ES-I3 (cell line): ENCODE measurements around the gene UBE2B.
"Not testable (repeated sequence)": the region's sequence is repeated elsewhere in the genome, so short reads cannot be mapped to it uniquely, and the experiment has no call there.

Source experiments
- H3K36me3 ChIP-seq: 2 replicates; pipeline ENCODE4 v1.6.1; 2013; ENCODE audit warnings: mild to moderate bottlenecking, low read length, control low read depth, moderate library complexity; ENCODE audit not compliant: insufficient read depth
- H3K4me1 ChIP-seq: 2 replicates; pipeline ENCODE4 v1.6.1; 2013; ENCODE audit warnings: mild to moderate bottlenecking, control low read depth, low read length; ENCODE audit not compliant: insufficient read depth
- H3K9ac ChIP-seq: 2 replicates; pipeline ENCODE4 v1.6.1; 2013; ENCODE audit warnings: low read depth, mild to moderate bottlenecking, low read length, moderate library complexity
- H3K9me3 ChIP-seq: 2 replicates; pipeline ENCODE4 v1.6.1; 2013; ENCODE audit warnings: mild to moderate bottlenecking, low read length, moderate library complexity; ENCODE audit not compliant: control insufficient read depth, insufficient read depth

The UBE2B gene

DNA sequence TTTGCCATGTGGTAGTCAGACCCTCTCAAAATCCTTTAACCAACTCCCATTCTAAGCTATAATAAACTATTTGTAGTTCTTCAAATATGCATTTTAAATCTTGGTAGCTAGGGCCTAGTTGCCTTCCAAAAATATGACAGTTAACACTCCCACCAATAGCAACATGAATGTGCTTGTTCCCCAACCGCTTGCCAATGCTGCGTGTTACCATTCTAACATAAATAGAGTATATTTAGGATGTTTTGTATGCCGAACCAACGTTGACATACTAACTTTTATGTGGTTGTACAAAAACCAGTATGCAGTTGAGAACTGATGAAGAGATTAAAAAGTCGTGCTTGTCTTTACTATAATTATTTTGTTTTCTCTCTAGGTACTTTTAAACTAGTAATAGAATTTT, 9.0 kb downstream of the UBE2B start:
- peaks cover 25% of the 10 kb centered on the region for H3K36me3 ChIP-seq
- H3K4me1 ChIP-seq: no peaks in the 10 kb centered on the region
- H3K9me3 ChIP-seq: no peaks in the 10 kb centered on the region

DNA sequence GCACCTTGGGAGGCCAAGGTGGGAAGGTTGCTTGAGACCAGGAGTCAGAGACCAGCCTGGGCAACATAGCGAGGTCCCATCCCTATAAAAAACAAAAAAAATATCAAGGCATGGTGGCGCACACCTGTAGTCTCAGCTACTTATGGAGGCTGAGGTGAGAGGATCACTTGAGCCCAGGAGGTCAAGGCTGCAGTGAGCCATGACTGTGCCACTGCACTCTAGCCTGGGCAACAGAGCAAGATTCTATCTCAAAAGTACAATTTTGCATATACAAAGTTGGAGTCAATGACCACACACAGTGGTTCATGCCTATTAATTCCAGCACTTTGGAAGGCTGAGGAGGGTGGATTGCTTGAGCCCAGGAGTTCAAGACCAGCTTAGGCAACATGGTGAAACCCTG, 10.8 kb downstream of the UBE2B start:
- H3K9me3 ChIP-seq, H3K9ac ChIP-seq, H3K4me1 ChIP-seq: not testable (repeated sequence)
- peaks cover 25% of the 10 kb centered on the region for H3K36me3 ChIP-seq

More for the DNA sequence above, 9.0 kb downstream of the UBE2B start:
- H3K9ac ChIP-seq: no peak overlapping the region

DNA sequence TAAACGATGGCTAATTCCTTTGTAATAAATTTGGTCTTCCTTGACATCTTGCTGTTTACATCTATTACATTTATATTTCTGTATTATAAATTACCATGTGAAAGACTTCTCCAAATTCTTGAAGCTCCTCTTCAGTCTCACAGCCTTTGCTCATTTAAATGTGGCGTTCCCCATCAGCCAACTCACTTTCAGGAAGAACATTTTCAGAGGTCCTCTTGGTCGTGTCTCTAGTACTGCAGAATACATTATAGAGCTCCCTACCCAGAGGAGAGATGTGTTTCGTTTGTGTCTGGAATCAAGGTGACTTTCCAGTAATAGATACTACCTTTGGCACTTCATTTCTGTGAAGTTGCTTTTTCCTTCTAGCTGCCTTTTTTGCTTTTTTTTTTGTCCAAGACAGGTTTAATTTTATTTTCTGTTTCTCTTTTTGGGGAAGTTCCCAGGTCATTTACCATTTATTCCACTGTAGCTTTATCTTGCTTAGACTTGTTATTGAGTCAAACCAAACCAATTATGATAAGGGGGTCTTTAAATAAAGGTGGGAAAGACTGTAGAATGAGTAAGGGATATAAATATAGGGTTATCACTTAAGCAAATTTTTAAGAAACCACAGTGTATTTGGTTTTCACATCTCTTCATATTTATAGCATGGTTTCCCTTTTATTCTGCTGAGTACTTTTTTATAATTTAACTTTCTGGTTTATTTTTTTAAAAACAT, 12.8 kb downstream of the UBE2B start:
- Histone ChIP-seq H3K9ac (no peak overlapping the region), H3K4me1 (no peaks in the 10 kb centered on the region), H3K9me3 (no peaks in the 10 kb centered on the region), H3K36me3 (peaks cover 38% of the 10 kb centered on the region)

DNA sequence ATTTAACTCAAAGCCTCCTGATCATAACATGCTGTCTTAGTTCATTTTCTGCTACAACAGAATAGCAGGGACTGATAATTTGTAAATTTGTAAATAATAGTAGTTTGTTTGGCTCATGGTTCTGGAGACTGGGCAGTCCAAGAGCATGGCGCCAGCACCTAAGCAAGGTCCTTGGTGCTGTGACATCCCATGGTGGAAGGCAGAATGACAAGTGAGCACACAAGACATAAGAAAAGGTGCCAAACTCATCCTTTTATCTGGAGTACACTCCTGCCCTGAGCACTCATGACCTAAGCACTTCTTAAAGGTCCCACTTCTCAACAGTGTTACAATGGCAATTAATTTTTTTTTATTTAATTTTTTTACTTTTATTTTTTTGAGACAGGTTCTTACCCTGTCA, 16.1 kb downstream of the UBE2B start:
- Histone ChIP-seq H3K9ac (no peak overlapping the region), H3K4me1 (no peaks in the 10 kb centered on the region), H3K36me3 (peaks cover 31% of the 10 kb centered on the region), H3K9me3 (no peaks in the 10 kb centered on the region)

DNA sequence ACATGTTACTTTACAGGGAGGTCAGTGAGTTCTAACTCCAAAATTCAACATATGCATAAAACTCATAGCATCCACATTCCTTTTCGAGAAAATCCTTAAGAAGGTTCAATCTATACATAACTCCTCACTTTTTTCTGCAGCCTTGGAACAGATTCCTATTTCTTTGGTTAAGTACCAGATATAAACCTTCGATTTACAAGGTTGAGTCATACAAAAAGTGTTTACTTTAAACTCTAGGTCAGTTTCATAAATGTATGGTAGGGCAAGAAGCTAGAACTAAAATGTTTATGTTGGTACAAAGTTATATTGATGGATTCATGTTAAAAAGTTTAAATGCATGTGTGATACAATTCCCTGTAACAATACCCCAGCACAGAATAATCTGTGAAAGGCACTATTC, 20.9 kb downstream of the UBE2B start:
- Histone ChIP-seq H3K9ac (no peak overlapping the region), H3K9me3 (no peaks in the 10 kb centered on the region), H3K4me1 (peaks cover 14% of the 10 kb centered on the region), H3K36me3 (peaks cover 39% of the 10 kb centered on the region)

DNA sequence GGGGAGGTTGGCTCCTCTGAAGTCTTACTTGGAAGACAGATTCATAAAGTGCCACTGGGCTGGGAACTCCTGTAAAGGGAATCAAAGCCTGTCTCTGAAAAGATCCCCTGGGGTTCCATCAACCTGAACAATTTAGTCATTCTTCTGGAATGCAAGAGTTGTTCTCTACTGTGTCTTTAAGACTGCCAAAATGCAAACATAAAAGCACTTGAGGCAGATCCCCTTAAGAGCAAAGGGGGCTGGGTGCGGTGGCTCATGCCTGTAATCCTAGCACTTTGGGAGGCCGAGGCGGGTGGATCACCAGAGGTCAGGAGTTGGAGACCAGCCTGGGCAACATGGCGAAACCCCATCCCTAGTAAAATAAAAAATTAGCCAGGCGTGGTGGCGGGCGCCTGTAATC, 23.6 kb downstream of the UBE2B start:
- Histone ChIP-seq H3K4me1 (peaks cover 14% of the 10 kb centered on the region), H3K9ac (no peak overlapping the region), H3K36me3 (peaks cover 25% of the 10 kb centered on the region), H3K9me3 (no peaks in the 10 kb centered on the region)

DNA sequence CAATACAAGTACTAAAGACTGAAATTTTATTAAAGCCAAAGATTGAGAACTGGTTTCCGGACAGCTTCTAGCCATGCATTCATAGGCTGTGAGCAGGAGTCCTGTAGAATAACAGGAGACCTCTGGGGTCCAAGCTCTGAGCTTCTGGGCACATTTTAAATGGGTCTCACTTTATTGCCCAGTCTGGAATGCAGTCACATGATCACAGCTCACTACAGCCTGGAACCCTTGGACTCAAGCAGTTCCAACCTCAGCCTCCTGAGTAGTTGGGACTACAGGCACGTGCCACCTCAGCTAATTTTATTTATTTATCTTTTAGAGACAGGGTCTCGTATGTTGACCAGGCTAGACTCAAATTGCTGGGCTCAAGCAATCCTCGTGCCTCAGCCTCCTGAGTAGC, 24.9 kb downstream of the UBE2B start:
- Histone ChIP-seq H3K4me1 (peaks cover 14% of the 10 kb centered on the region), H3K9me3 (no peaks in the 10 kb centered on the region), H3K36me3 (peaks cover 22% of the 10 kb centered on the region), H3K9ac (no peak overlapping the region)

DNA sequence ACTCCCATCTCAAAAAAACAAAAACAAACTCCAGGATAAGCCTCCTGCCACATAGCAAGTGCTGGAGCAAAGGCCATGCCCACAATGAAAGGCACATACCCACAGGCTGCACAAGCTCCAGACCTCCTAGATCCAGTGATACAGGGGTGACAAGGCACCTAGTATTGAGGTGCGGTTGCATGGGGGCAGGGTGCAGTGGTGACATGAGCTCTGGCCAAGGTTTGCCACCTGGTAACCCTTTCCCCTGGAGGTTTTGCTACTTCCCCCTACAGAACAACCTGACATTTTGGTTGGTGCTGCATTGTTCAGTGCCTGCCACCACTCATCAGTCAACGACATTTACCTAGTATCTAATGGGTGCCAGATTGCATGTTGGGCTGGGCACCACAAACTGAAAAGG, 25.8 kb downstream of the UBE2B start:
- H3K9me3 ChIP-seq: no peaks in the 10 kb centered on the region
- peaks cover 25% of the 10 kb centered on the region for H3K36me3 ChIP-seq
- peaks cover 14% of the 10 kb centered on the region for H3K4me1 ChIP-seq
- no peak overlapping the region for H3K9ac ChIP-seq

DNA sequence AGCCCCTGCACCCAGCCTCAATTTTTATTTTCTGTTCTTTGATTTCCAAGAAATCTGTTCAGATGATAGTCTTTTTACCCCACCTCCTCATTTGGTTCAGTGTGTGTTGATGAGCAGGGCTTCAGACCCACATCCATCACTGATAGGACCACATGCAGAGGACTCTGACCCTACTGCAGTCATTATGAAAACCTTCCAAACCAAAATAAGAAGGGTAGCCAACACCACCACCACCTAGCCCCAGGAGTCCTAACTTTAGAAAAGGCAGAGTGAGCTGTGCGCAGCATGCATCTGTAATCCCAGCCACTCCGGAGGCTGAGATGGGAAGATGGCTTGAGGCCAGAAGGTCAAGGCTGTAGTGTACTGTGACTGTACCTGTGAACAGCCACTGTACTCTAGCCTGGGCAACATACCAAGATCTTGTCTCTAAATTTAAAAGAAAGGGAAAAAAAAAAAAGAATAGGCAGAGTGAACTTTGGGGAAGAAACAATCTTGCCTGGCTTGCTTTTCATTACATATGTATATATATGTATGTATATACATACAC, 27.3 kb downstream of the UBE2B start:
- Histone ChIP-seq H3K36me3 (peaks cover 25% of the 10 kb centered on the region), H3K9ac (no peak overlapping the region), H3K4me1 (peaks cover 12% of the 10 kb centered on the region), H3K9me3 (no peaks in the 10 kb centered on the region)

DNA sequence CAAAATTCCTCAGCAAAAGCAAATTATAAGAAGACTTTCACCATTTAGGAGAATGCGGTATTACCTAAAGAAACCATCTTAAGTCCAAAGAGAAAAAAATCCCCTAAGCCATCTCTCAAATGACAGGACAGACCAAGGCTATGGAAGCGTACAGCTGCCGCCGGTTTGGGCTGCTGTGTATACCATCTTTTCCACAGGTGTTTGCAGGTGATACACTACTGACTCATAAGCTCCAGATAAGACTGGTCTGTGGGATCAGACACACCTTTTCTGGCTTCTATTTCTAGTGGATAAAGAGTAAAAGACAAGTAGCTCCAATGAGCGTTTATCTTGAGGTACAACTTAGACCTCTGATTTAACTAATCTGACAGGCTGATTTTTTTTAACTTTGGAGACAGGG, 32.6 kb downstream of the UBE2B start:
- Histone ChIP-seq H3K36me3 (peaks cover 11% of the 10 kb centered on the region), H3K4me1 (no peaks in the 10 kb centered on the region), H3K9ac (no peak overlapping the region), H3K9me3 (no peaks in the 10 kb centered on the region)

DNA sequence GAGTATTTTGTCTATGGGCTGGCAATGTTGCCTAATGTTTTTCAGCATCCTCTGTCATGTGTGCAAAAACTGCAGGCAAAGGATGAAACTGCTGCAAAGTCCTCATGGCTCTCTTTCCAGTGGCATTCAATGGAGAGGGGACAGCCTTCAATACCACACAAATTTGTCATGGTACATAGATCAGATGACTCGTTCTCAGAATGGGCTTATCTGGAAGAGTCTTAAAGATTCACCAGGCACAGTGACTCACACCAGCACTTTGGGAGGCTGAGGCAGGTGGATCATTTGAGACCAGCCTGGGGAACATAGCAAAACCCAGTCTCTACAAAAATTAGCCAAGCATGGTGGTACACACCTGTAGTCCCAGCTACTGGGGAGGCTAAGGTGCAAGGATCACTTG, 35.0 kb downstream of the UBE2B start:
- Histone ChIP-seq H3K9me3 (no peaks in the 10 kb centered on the region), H3K4me1 (no peaks in the 10 kb centered on the region), H3K36me3 (peaks cover 5% of the 10 kb centered on the region), H3K9ac (no peak overlapping the region)

DNA sequence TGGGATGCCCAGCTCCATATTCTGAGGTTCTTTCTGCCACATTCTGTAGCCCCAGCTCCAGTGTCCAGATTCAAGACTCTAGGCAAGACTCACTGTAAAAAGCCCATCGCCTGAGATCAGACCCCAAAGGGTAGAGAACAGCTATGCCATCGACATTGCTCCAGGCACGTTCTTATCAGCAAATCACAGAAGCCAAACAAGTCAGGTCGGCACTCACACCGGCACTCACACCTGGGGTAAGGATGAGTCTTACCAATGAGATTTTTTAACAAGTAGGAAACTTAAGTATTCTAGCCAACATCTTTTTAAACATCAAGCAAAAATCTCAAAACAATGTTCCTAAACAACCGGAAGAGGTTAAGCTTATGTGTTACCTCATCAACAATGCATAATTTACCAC, 38.0 kb downstream of the UBE2B start:
- Histone ChIP-seq H3K36me3 (no peaks in the 10 kb centered on the region; the same call in none of the 2 replicates), H3K9ac (no peak overlapping the region), H3K9me3 (no peaks in the 10 kb centered on the region), H3K4me1 (peaks cover 11% of the 10 kb centered on the region)

DNA sequence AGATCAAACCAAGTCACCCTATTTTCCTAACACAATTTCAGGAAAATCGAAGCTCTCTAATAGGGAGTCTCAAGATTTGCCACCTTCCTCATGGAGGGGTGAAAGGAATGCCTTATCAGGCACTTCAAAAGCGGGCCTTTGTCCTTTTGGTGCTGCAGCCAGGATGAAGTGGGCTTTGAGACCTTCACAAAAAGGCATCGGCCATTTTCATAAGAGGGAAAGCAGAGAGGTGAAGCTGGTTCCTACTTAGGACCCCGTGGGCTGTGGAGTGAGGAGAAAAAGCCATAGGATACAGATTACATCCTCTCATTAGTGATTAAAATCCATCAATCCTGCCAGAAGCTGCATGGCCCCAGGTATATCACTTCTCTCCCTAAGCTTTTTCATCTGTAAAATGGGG, 39.5 kb downstream of the UBE2B start:
- Histone ChIP-seq H3K4me1 (peaks cover 11% of the 10 kb centered on the region), H3K9ac (peak overlapping the region; percentile 77), H3K36me3 (no peaks in the 10 kb centered on the region; the same call in none of the 2 replicates), H3K9me3 (no peaks in the 10 kb centered on the region)

DNA sequence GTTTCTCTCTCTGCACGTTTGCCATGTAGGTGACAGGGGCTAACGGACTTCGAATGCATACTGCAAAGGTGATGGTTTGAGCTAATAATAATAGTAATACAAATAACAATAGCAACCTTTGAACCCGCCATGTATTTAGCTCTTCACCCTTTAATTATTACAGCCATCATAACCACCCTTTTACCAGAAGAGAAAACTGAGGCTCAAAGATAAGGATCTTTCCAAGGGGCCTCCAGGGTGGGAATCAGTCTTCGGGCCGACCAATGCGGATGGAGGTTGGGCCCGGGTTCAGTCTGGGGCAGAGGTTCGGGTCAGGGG, 39.8 kb downstream of the UBE2B start:
- peaks cover 11% of the 10 kb centered on the region for H3K4me1 ChIP-seq
- peak overlapping the region; percentile 77 for H3K9ac ChIP-seq
- no peaks in the 10 kb centered on the region; the same call in none of the 2 replicates for H3K36me3 ChIP-seq
- H3K9me3 ChIP-seq: no peaks in the 10 kb centered on the region

DNA sequence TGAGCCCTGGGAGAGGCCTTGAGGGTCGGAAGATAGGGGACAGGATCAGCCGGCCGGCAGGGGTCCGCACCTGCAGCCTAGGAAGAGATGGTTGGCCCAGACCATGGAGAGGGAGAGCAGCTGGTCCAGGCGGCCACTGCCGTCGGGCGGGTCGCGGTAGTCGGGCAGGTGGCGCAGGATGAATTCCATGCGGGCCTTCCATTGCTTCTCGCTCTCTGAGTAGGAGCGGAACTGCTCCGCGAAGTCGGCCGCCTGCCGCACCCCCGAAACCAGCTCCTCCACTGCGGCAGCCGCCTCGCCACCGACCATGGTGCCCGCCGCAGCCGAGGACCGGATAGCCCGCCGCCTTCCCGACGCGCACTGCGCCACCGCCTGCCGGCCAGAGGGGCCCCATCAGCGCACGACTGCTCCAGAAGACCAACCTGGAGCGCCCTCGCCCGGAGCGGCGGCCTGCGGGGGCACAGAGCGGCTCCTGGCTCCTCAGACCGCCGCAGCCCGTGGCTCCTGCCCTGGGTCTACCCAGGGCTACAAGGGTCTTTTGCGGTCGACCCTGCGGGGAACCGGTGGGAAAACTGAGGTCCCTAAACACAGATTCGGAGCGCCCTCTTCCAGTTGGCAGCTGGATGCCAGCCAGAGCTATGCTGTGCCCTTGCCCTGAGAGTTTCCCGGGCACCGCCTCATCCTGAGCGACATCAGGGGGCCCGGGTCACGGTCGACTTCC, 40.3 kb downstream of the UBE2B start, which contains the start of gene CDKN2AIPNL:
Gene CDKN2AIPNL, minus strand, starts transcription at position 336 of the 721 bp plus-strand sequence. Its CDS starts 27 bp downstream, at position 309.
- Histone ChIP-seq H3K4me1 (peaks cover 11% of the 10 kb centered on the region), H3K9ac (peak within 1 kb of the TSS; percentile 77), H3K36me3 (no peaks in the 10 kb centered on the region; the same call in none of the 2 replicates), H3K9me3 (no peaks in the 10 kb centered on the region)
